ENCODE data around the gene FBXL7.

FBXL7 gene

GRCh38 chr5:15959370-15960164, 459.6 kb downstream of the FBXL7 start:
- peak; percentile 61 for DNase-seq

GRCh38 chr5:15966066-15966640, 466.2 kb downstream of the FBXL7 start:
- peak; percentile 9 for DNase-seq

GRCh38 chr5:15966651-15967050, 466.7 kb downstream of the FBXL7 start:
- no peak for DNase-seq

- peak; percentile 9 for DNase-seq
Observed at GRCh38 chr5:15968993-15969392, 469.0 kb downstream of the FBXL7 start.

- no peak for DNase-seq
Observed at GRCh38 chr5:15977851-15978250, 477.9 kb downstream of the FBXL7 start.

GRCh38 chr5:15980835-15981234, 480.9 kb downstream of the FBXL7 start:
- no peak for DNase-seq

GRCh38 chr5:15983392-15983791, 483.4 kb downstream of the FBXL7 start:
- no peak for DNase-seq
